HCT116 (cell line): ENCODE measurements around the gene KIRREL3. TPM values are rescaled to one million over a fixed set of nuclear protein-coding genes. Genes with fewer than 3 reads are reported as not detected.

Experiments
- ATAC-seq: fragments of 200-7000 bp; cut with Tn5 transposase; 2 replicates; pipeline ENCODE4 v1.9.1; 2020; ENCODE audit warnings: mild to moderate bottlenecking, moderate library complexity
- BruUV-seq: library from RNA; stranded (reverse); fragments of 400-500 nt; replicated peaks from 2 replicates; lab custom pipeline; 2021; lab: Mats Ljungman, UMichigan
- CTCF ChIA-PET: fragments of 300-600 bp; sonication (Branson Sonifier 250); formaldehyde crosslinking; loops from one replicate; lab custom pipeline; 2021; ENCODE audit warnings: antibody characterized with exemption; lab: Charles Lee
- POLR2A ChIA-PET: fragments of 300-600, 350-600 bp; sonication (Branson Sonifier 250); formaldehyde crosslinking; loops from one replicate; lab custom pipeline; 2021; ENCODE audit warnings: antibody characterized with exemption; lab: Charles Lee
- RAD21 ChIA-PET, 2 experiments: fragments of 300-600 bp; sonication (Branson Sonifier 250); formaldehyde crosslinking; loops; one replicate each; lab custom pipeline; 2023; ENCODE audit warnings: low total read pairs in 2 of 2; ENCODE audit not compliant: uncharacterized antibody in 2 of 2, unreplicated experiment in 2 of 2, low non-redundant PET in 1 of 2; lab: Charles Lee
- DNase-seq: peaks from one replicate; pipeline ENCODE4 v3.0.0-alpha.2; 2010; ENCODE audit warnings: low read depth, low spot score
- H2AFZ ChIP-seq: fragments of 200-600 bp; shearing (Covaris generic), sonication (generic); 2 replicates; pipeline ENCODE4 v1.6.1; 2017; ENCODE audit warnings: low read depth, mixed run types, mixed read lengths, antibody characterized with exemption, low read length; ENCODE audit not compliant: poor library complexity, severe bottlenecking
- H3K27ac ChIP-seq: 2 replicates; pipeline ENCODE4 v1.5.1; 2012; ENCODE audit warnings: low read depth, low read length
- H3K27me3 ChIP-seq: fragments of 200-600 bp; sonication (generic); 2 replicates; pipeline ENCODE4 v1.6.1; 2016; ENCODE audit warnings: mixed run types, low read length, mixed read lengths; ENCODE audit not compliant: insufficient read depth
- H3K36me3 ChIP-seq, 2 experiments: fragments of 200-500 bp in 1 of 2; fragments of 200-600 bp in 1 of 2; sonication (Bioruptor generic) in 1 of 2; sonication (generic) in 1 of 2; 2 replicates each; pipeline versions ENCODE4 v1.5.1 to v1.6.1; 2014 to 2016; ENCODE audit warnings: low read length in 2 of 2, inconsistent platforms in 1 of 2, mixed read lengths in 1 of 2, mixed run types in 1 of 2; ENCODE audit not compliant: insufficient read depth in 2 of 2, control insufficient read depth in 1 of 2
- H3K4me1 ChIP-seq, 2 experiments: fragments of 200-600 bp in 1 of 2; sonication (generic) in 1 of 2; 2 replicates each; pipeline versions ENCODE4 v1.5.1 to v1.6.1; 2012 to 2017; ENCODE audit warnings: low read length in 2 of 2, inconsistent platforms in 1 of 2, mild to moderate bottlenecking in 1 of 2, mixed read lengths in 1 of 2, mixed run types in 1 of 2, moderate library complexity in 1 of 2; ENCODE audit not compliant: insufficient read depth in 2 of 2, control insufficient read depth in 1 of 2
- H3K4me2 ChIP-seq: fragments of 200-600 bp; sonication (generic); 2 replicates; pipeline ENCODE4 v1.6.1; 2017; ENCODE audit warnings: mixed run types, low read length, mixed read lengths
- H3K4me3 ChIP-seq, 2 experiments: fragments of 200-600 bp in 1 of 2; sonication (generic) in 1 of 2; replicated peaks in 1 of 2; 2 replicates each; pipeline ENCODE4 v1.5.1; 2011 to 2016; ENCODE audit warnings: low read length in 2 of 2, control low read depth in 1 of 2, low read depth in 1 of 2, mild to moderate bottlenecking in 1 of 2, mixed read lengths in 1 of 2, mixed run types in 1 of 2
- H3K79me2 ChIP-seq: fragments of 200-600 bp; sonication (generic); 2 replicates; pipeline ENCODE4 v1.6.1; 2017; ENCODE audit warnings: mild to moderate bottlenecking, mixed run types, low read length, moderate library complexity, mixed read lengths; ENCODE audit not compliant: insufficient read depth
- H3K9ac ChIP-seq: fragments of 200-600 bp; sonication (generic); 2 replicates; pipeline ENCODE4 v1.6.1; 2016; ENCODE audit warnings: low read length, mixed read lengths
- H3K9me2 ChIP-seq: fragments of 200-600 bp; sonication (generic), shearing (Covaris generic); 2 replicates; pipeline ENCODE4 v1.6.1; 2017; ENCODE audit warnings: mixed run types, mild to moderate bottlenecking, moderate library complexity; ENCODE audit not compliant: insufficient read depth
- H3K9me3 ChIP-seq, 2 experiments: fragments of 200-500 bp in 1 of 2; fragments of 200-600 bp in 1 of 2; sonication (Bioruptor generic) in 1 of 2; sonication (generic) in 1 of 2; 2 replicates each; pipeline ENCODE4 v1.6.1; 2014 to 2017; ENCODE audit warnings: low read length in 2 of 2, mixed read lengths in 2 of 2, inconsistent platforms in 1 of 2, low read depth in 1 of 2, mild to moderate bottlenecking in 1 of 2, mixed run types in 1 of 2, moderate library complexity in 1 of 2; ENCODE audit not compliant: control insufficient read depth in 1 of 2, insufficient read depth in 1 of 2
- H4K20me1 ChIP-seq: fragments of 200-600 bp; sonication (generic), shearing (Covaris generic); 2 replicates; pipeline ENCODE4 v1.6.1; 2017; ENCODE audit warnings: mixed run types, mild to moderate bottlenecking, moderate library complexity; ENCODE audit not compliant: insufficient read depth
- CBX3 ChIP-seq: IDR thresholded peaks from 2 replicates; pipeline ENCODE4 v1.6.1; 2012; ENCODE audit warnings: low read depth
- CEBPB ChIP-seq: IDR thresholded peaks from 2 replicates; pipeline ENCODE4 v1.6.1; 2012; ENCODE audit warnings: low read depth
- EGR1 ChIP-seq: IDR thresholded peaks from 2 replicates; pipeline ENCODE4 v1.6.1; 2012; ENCODE audit warnings: low read depth
- ELF1 ChIP-seq: IDR thresholded peaks from 2 replicates; pipeline ENCODE4 v1.6.1; 2012; ENCODE audit warnings: low read depth, borderline replicate concordance
- EZH2 ChIP-seq: fragments of 200-600 bp; sonication (generic); IDR thresholded peaks from 2 replicates; pipeline ENCODE4 v1.6.1; 2017; ENCODE audit warnings: antibody characterized with exemption, mixed run types
- FOSL1 ChIP-seq: IDR thresholded peaks from 2 replicates; pipeline ENCODE4 v1.6.1; 2012; ENCODE audit warnings: low read depth
- JUND ChIP-seq: IDR thresholded peaks from 2 replicates; pipeline ENCODE4 v1.6.1; 2012
- POLR2A ChIP-seq: IDR thresholded peaks from 2 replicates; pipeline ENCODE4 v1.7.0; 2011; ENCODE audit warnings: borderline replicate concordance; ENCODE audit not compliant: insufficient read depth, insufficient read length; ENCODE audit errors: extremely low read depth
- POLR2AphosphoS5 ChIP-seq: IDR thresholded peaks from 2 replicates; pipeline ENCODE4 v1.6.1; 2011; ENCODE audit warnings: mild to moderate bottlenecking, low read depth, low read length, moderate library complexity
- RAD21 ChIP-seq: IDR thresholded peaks from 2 replicates; pipeline ENCODE4 v1.6.1; 2012; ENCODE audit warnings: low read depth, mild to moderate bottlenecking
- SIN3A ChIP-seq: IDR thresholded peaks from 2 replicates; pipeline ENCODE4 v1.6.1; 2012; ENCODE audit warnings: low read depth
- SP1 ChIP-seq: IDR thresholded peaks from 2 replicates; pipeline ENCODE4 v1.6.1; 2012; ENCODE audit warnings: low read depth
- SRF ChIP-seq: IDR thresholded peaks from 2 replicates; pipeline ENCODE4 v1.6.1; 2012; ENCODE audit warnings: low read depth
- TCF7L2 ChIP-seq: IDR thresholded peaks from 2 replicates; pipeline ENCODE4 v1.7.0; 2011; ENCODE audit warnings: borderline replicate concordance, inconsistent platforms; ENCODE audit not compliant: insufficient read depth, insufficient read length; ENCODE audit errors: extremely low read depth
- YY1 ChIP-seq: IDR thresholded peaks from 2 replicates; pipeline ENCODE4 v1.6.1; 2011; ENCODE audit warnings: low read length, low read depth, moderate library complexity, mild to moderate bottlenecking; ENCODE audit not compliant: insufficient replicate concordance; ENCODE audit errors: extremely low read depth
- ZFX ChIP-seq: fragments of 450-650 bp; IDR thresholded peaks from 2 replicates; pipeline ENCODE4 v1.6.1; 2017
- intact Hi-C: fragments of 100-400 bp; cut with micrococcal nuclease; formaldehyde crosslinking; loops from 2 replicates; pipeline ENCODE4 v1.10.0; 2022
- total RNA-seq: library from RNA; stranded (reverse); gene quantifications from one replicate; pipeline ENCODE4 v1.2.1, GENCODE V29; 2021; ENCODE audit not compliant: unreplicated experiment
- TF ChIP-seq, protein P1 (sequence below): IDR thresholded peaks from 2 replicates; pipeline ENCODE4 v1.6.1; 2011; ENCODE audit warnings: mild to moderate bottlenecking, low read length, moderate library complexity; ENCODE audit not compliant: insufficient replicate concordance; ENCODE audit errors: extremely low read depth
- TF ChIP-seq, protein P2 (sequence below): IDR thresholded peaks from 2 replicates; pipeline ENCODE4 v1.6.1; 2012; ENCODE audit warnings: low read depth
- TF ChIP-seq, protein P3 (sequence below): IDR thresholded peaks from 2 replicates; pipeline ENCODE4 v1.6.1; 2012
- TF ChIP-seq, protein P4 (sequence below), 3 experiments: fragments of 200-600 bp in 1 of 3; sonication (generic) in 1 of 3; IDR thresholded peaks in 2 of 3; conservative IDR thresholded peaks in 1 of 3; 2 replicates each; pipeline ENCODE4 v1.5.1; 2012 to 2017; ENCODE audit warnings: low read depth in 2 of 3, low read length in 2 of 3, antibody characterized with exemption in 1 of 3, borderline replicate concordance in 1 of 3, control low read depth in 1 of 3, mild to moderate bottlenecking in 1 of 3, mixed read lengths in 1 of 3, mixed run types in 1 of 3, moderate library complexity in 1 of 3; ENCODE audit not compliant: insufficient read depth in 1 of 3

KIRREL3 gene
- total RNA-seq, 1 experiment from 2014 or later, result not detected

DNA sequence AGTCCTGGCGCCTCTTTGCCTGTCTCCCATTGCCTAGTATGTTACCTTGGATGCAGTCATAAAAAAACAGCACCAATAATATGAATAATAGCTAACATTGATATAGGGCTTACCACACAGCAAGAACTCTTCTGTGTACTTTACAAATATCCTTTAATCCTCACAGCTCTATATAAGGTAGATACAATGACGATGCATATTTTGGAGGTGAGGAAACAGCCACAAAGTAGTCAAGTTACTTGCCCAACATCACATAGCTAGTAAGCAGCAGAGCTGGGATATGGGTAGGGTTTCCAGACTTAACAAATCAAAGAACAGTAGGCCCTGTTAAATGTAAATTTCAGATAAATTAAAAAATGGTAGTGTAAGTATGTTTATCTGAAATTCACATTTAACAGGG, 516.3 kb downstream of the KIRREL3 start:
- Histone ChIP-seq H3K27me3 (no peaks in the 10 kb centered on the region), H3K9ac (no peak overlapping the region), H3K4me1 (peaks cover 2 to 7% of the 10 kb centered on the region in 2 experiments; a peak in 3 of 4 replicates), H3K27ac (no peak overlapping the region), H3K4me2 (no peak overlapping the region), H3K9me2 (no peaks in the 10 kb centered on the region), H3K4me3 (no peak overlapping the region), H4K20me1 (no peaks in the 10 kb centered on the region), H3K9me3 (no peaks in the 10 kb centered on the region), H3K36me3 (no peaks in the 10 kb centered on the region), H3K79me2 (no peaks in the 10 kb centered on the region), H2AFZ (no peak overlapping the region)
- no peak for ATAC-seq
- RAD21 ChIA-PET, result interaction anchor here in 1 of 2 experiments (1.6 kb wide), 1 partner anchor 123 kb away, joined by 3 read pairs; no protein-coding TSS in a partner anchor
- CTCF ChIA-PET, result interaction anchor here (2.1 kb wide), 1 partner anchor 122 kb away, joined by 6 read pairs; no protein-coding TSS in a partner anchor
- DNase-seq, result no peak
- no TSS peak for BruUV-seq
- POLR2A ChIA-PET, result no interaction called here
- intact Hi-C loops, result no loop called here
- TF ChIP-seq ELF1, result no peak
- no peak for TF ChIP-seq POLR2A
- TF ChIP-seq, protein P1, sequence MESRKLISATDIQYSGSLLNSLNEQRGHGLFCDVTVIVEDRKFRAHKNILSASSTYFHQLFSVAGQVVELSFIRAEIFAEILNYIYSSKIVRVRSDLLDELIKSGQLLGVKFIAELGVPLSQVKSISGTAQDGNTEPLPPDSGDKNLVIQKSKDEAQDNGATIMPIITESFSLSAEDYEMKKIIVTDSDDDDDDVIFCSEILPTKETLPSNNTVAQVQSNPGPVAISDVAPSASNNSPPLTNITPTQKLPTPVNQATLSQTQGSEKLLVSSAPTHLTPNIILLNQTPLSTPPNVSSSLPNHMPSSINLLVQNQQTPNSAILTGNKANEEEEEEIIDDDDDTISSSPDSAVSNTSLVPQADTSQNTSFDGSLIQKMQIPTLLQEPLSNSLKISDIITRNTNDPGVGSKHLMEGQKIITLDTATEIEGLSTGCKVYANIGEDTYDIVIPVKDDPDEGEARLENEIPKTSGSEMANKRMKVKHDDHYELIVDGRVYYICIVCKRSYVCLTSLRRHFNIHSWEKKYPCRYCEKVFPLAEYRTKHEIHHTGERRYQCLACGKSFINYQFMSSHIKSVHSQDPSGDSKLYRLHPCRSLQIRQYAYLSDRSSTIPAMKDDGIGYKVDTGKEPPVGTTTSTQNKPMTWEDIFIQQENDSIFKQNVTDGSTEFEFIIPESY, result no peak
- TF ChIP-seq SRF, result no peak
- TF ChIP-seq EGR1, result no peak
- TF ChIP-seq, protein P2, sequence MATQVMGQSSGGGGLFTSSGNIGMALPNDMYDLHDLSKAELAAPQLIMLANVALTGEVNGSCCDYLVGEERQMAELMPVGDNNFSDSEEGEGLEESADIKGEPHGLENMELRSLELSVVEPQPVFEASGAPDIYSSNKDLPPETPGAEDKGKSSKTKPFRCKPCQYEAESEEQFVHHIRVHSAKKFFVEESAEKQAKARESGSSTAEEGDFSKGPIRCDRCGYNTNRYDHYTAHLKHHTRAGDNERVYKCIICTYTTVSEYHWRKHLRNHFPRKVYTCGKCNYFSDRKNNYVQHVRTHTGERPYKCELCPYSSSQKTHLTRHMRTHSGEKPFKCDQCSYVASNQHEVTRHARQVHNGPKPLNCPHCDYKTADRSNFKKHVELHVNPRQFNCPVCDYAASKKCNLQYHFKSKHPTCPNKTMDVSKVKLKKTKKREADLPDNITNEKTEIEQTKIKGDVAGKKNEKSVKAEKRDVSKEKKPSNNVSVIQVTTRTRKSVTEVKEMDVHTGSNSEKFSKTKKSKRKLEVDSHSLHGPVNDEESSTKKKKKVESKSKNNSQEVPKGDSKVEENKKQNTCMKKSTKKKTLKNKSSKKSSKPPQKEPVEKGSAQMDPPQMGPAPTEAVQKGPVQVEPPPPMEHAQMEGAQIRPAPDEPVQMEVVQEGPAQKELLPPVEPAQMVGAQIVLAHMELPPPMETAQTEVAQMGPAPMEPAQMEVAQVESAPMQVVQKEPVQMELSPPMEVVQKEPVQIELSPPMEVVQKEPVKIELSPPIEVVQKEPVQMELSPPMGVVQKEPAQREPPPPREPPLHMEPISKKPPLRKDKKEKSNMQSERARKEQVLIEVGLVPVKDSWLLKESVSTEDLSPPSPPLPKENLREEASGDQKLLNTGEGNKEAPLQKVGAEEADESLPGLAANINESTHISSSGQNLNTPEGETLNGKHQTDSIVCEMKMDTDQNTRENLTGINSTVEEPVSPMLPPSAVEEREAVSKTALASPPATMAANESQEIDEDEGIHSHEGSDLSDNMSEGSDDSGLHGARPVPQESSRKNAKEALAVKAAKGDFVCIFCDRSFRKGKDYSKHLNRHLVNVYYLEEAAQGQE, result no peak
- no peak for TF ChIP-seq TCF7L2
- TF ChIP-seq SIN3A, result no peak
- no peak for TF ChIP-seq RAD21
- TF ChIP-seq, protein P3, sequence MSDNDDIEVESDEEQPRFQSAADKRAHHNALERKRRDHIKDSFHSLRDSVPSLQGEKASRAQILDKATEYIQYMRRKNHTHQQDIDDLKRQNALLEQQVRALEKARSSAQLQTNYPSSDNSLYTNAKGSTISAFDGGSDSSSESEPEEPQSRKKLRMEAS, result no peak
- TF ChIP-seq CEBPB, result no peak
- TF ChIP-seq FOSL1, result no peak
- TF ChIP-seq SP1, result no peak
- TF ChIP-seq EZH2, result no peak
- TF ChIP-seq CBX3, result no peak
- no peak for TF ChIP-seq ZFX
- TF ChIP-seq, protein P4, sequence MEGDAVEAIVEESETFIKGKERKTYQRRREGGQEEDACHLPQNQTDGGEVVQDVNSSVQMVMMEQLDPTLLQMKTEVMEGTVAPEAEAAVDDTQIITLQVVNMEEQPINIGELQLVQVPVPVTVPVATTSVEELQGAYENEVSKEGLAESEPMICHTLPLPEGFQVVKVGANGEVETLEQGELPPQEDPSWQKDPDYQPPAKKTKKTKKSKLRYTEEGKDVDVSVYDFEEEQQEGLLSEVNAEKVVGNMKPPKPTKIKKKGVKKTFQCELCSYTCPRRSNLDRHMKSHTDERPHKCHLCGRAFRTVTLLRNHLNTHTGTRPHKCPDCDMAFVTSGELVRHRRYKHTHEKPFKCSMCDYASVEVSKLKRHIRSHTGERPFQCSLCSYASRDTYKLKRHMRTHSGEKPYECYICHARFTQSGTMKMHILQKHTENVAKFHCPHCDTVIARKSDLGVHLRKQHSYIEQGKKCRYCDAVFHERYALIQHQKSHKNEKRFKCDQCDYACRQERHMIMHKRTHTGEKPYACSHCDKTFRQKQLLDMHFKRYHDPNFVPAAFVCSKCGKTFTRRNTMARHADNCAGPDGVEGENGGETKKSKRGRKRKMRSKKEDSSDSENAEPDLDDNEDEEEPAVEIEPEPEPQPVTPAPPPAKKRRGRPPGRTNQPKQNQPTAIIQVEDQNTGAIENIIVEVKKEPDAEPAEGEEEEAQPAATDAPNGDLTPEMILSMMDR (IDR thresholded peaks at IDR 0.05 in 2 of 3, conservative IDR thresholded peaks at IDR 0.05 in 1 of 3; ENCODE audit: borderline replicate concordance in 1 of 3, insufficient read depth in 1 of 3, low read depth in 2 of 3, low read length in 2 of 3), result no peak
- TF ChIP-seq YY1, result no peak
- TF ChIP-seq JUND, result no peak
- no peak for TF ChIP-seq POLR2AphosphoS5
